ENCODE measurements around the gene HOXA11. TPM values are rescaled to one million over a fixed set of nuclear protein-coding genes. Genes with fewer than 3 reads are reported as not detected.

The HOXA11 gene
- total RNA-seq, 1 experiment from 2014 or later: 26.6 TPM

DNA sequence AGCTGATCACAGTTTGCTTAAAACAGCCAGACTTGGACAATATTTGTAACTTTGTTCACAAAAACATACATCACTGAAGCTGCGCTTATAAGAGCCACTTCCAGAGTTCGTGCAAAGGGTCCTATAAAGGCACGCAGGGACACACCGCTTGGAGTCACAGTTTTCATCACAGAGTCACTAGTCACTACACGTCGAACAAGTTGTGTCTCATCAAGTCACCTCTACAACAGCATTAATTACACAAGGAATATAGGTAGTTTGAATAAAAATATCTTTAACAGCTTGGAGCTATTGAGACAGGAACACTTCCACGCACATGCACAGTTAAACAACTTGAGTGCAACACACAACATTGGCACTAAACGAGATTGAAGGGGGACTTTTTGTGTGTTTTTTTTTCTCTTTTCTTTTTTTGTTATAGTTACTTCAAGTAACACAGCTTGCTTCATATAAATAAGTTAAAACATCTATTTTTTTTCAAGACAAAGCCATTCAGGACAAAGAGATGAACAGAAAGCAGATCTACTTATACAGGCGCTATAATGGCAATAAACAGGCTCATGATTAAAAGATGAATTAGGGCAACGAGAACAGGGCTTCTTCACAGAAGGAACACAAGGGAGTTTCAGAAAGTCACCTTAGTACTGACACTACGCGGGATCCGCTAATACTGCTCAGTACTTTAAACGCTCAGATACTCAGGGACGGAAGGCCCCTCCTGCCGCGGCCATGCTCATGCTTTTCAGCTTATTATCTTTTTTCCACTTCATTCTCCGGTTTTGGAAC, 43.7 kb downstream of the HOXA11 start:
- no peaks in the 10 kb centered on the region for H3F3A ChIP-seq (ENCODE audit: low read length, unreplicated experiment)
- H3K4me2 ChIP-seq (ENCODE audit: low read length): no peak overlapping the region
- ChIA-PET POLR2A (ENCODE audit: unreplicated experiment) (no interaction called here), CTCF (interaction anchor here (0.6 kb wide), 1 partner anchor 464 kb away, joined by 3 read pairs; no protein-coding TSS in a partner anchor)
- no peak for ATAC-seq
- H3K9ac ChIP-seq (ENCODE audit: low read length): no peak overlapping the region
- no peak overlapping the region for H2AFZ ChIP-seq (ENCODE audit: low read length)
- no peak overlapping the region for H3K4me3 ChIP-seq (ENCODE audit: low read length)
- DNase-seq: no peak
- intact Hi-C loops (cut with micrococcal nuclease): no loop called here
- no peak for TF ChIP-seq CTCF (conservative IDR thresholded peaks at IDR 0.05; ENCODE audit: low read depth, low read length)
- TF ChIP-seq EZH2phosphoT487 (IDR thresholded peaks at IDR 0.05; ENCODE audit: borderline replicate concordance, low read length): no peak
- TF ChIP-seq EZH2 (IDR thresholded peaks at IDR 0.05; ENCODE audit: low read length, unreplicated experiment): no peak
- H3K79me2 ChIP-seq (ENCODE audit: low read length): peaks cover 5% of the 10 kb centered on the region; the same call in 1 of the 2 replicates
- no peaks in the 10 kb centered on the region for H3K27me3 ChIP-seq (ENCODE audit: low read length)
- H3K4me1 ChIP-seq (ENCODE audit: insufficient read depth, low read length): peaks cover 3% of the 10 kb centered on the region; the same call in 1 of the 2 replicates
- no peaks in the 10 kb centered on the region for H4K20me1 ChIP-seq (ENCODE audit: low read length)
- H3K36me3 ChIP-seq (ENCODE audit: low read depth, low read length): peaks cover 13% of the 10 kb centered on the region; the same call in 1 of the 2 replicates
- H3K9me3 ChIP-seq (ENCODE audit: low read length): no peaks in the 10 kb centered on the region
- no peaks in the 10 kb centered on the region for H3K9me2 ChIP-seq (replicated peaks; ENCODE audit: low read length)
- no TSS peak for BruUV-seq (replicated peaks)
- H3K27ac ChIP-seq (ENCODE audit: low read length): no peak overlapping the region

DNA sequence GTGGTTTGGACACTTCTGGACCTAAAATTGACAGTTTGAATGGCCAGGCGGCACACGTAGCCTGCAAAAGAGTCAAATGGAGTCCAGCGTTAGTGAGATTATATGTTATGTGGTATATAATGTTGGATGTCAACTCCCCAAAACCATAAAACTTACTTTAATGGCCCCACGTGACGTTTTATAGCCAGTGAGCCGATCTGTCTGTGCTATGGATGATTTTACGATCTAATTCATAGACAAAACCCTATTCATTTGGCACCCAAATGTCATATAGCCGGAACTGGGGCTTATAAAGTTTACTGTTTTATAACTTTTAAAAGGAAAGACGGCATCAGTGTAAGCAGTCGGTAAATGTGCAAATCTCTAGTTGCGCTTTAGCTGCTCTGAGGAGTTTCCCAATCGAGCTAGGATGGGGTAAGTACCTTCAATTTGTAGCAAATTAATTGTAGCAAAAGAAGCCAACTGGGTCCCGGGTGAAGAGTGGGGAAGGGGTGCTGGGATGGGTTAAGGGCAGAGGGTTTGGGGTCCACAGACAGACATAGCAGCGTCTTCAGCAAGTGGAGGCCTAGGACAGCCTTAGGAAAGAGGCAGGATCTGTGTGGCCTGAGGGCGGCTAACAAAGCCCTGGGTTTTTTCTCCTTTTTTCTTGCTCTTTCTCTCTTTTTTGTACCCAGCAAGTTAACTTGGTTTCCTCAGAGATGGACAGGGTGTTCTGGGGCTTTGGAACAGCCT, 44.7 kb downstream of the HOXA11 start:
- ATAC-seq (no peak), DNase-seq (no peak)
- Histone ChIP-seq H2AFZ (ENCODE audit: low read length) (no peak overlapping the region), H3K27ac (ENCODE audit: low read length) (no peak overlapping the region), H3K4me2 (ENCODE audit: low read length) (no peak overlapping the region), H3K4me3 (ENCODE audit: low read length) (no peak overlapping the region), H3K36me3 (ENCODE audit: low read depth, low read length) (peaks cover 10% of the 10 kb centered on the region; the same call in 1 of the 2 replicates), H4K20me1 (ENCODE audit: low read length) (no peaks in the 10 kb centered on the region), H3K9me3 (ENCODE audit: low read length) (no peaks in the 10 kb centered on the region), H3K79me2 (ENCODE audit: low read length) (no peaks in the 10 kb centered on the region), H3K27me3 (ENCODE audit: low read length) (no peaks in the 10 kb centered on the region), H3K9me2 (replicated peaks; ENCODE audit: low read length) (no peaks in the 10 kb centered on the region), H3F3A (ENCODE audit: low read length, unreplicated experiment) (no peaks in the 10 kb centered on the region), H3K9ac (ENCODE audit: low read length) (no peak overlapping the region), H3K4me1 (ENCODE audit: insufficient read depth, low read length) (peaks cover 13% of the 10 kb centered on the region)
- CTCF ChIA-PET: no interaction called here
- intact Hi-C loops (cut with micrococcal nuclease): no loop called here
- POLR2A ChIA-PET (ENCODE audit: unreplicated experiment): no interaction called here
- TF ChIP-seq EZH2 (IDR thresholded peaks at IDR 0.05; ENCODE audit: low read length, unreplicated experiment) (no peak), EZH2phosphoT487 (IDR thresholded peaks at IDR 0.05; ENCODE audit: borderline replicate concordance, low read length) (no peak), CTCF (conservative IDR thresholded peaks at IDR 0.05; ENCODE audit: low read depth, low read length) (no peak)
- BruUV-seq (replicated peaks): no TSS peak

Measured in PC-3 (cell line).